SU-DHL-6 (cell line): ENCODE data around the gene CLCN7.
"Not testable (repeated sequence)": the region's sequence is repeated elsewhere in the genome, so short reads cannot be mapped to it uniquely, and the experiment has no call there.

Source experiments
- H2AFZ ChIP-seq: fragments of 200-600 bp; sonication (generic); 2 replicates; pipeline ENCODE4 v1.6.1; 2014; ENCODE audit warnings: low read depth, mild to moderate bottlenecking, moderate library complexity, mixed read lengths, antibody characterized with exemption, low read length; ENCODE audit not compliant: severe bottlenecking
- H3F3A ChIP-seq: fragments of 200-600 bp; shearing (Covaris generic); 2 replicates; pipeline ENCODE4 v1.6.0; 2016; ENCODE audit warnings: antibody characterized with exemption, mild to moderate bottlenecking; ENCODE audit not compliant: insufficient read depth
- H3K27ac ChIP-seq: fragments of 200-600 bp; sonication (generic); 2 replicates; pipeline ENCODE4 v1.5.1; 2016; ENCODE audit warnings: low read depth, mild to moderate bottlenecking, low read length, moderate library complexity, mixed read lengths
- H3K27me3 ChIP-seq: fragments of 200-600 bp; sonication (generic), shearing (Covaris generic); 2 replicates; pipeline ENCODE4 v1.6.0; 2014; ENCODE audit warnings: mild to moderate bottlenecking, low read length
- H3K36me3 ChIP-seq: fragments of 200-600 bp; sonication (generic); 2 replicates; pipeline ENCODE4 v1.6.1; 2014; ENCODE audit warnings: mild to moderate bottlenecking, low read length, mixed read lengths
- H3K4me2 ChIP-seq: fragments of 300-600, 200-600 bp; shearing (Covaris generic), sonication (generic); 2 replicates; pipeline ENCODE4 v1.6.0; 2014; ENCODE audit warnings: low read length, low read depth, mild to moderate bottlenecking; ENCODE audit not compliant: poor library complexity, severe bottlenecking
- H3K4me3 ChIP-seq: fragments of 200-600 bp; sonication (generic); 2 replicates; pipeline ENCODE4 v1.5.1; 2014; ENCODE audit warnings: antibody characterized with exemption, low read length, mild to moderate bottlenecking, mixed read lengths; ENCODE audit not compliant: insufficient read depth, poor library complexity, severe bottlenecking
- H3K79me2 ChIP-seq: fragments of 200-600 bp; sonication (generic); 2 replicates; pipeline ENCODE4 v1.6.1; 2014; ENCODE audit warnings: mild to moderate bottlenecking, low read length, moderate library complexity; ENCODE audit not compliant: insufficient read depth
- H3K9ac ChIP-seq: fragments of 200-600 bp; sonication (generic); 2 replicates; pipeline ENCODE4 v1.7.0; 2014; ENCODE audit warnings: mild to moderate bottlenecking, low read length
- H3K9me2 ChIP-seq: fragments of 200-600 bp; sonication (generic); replicated peaks from 2 replicates; pipeline ENCODE4 v1.6.1; 2014; ENCODE audit warnings: low read length; ENCODE audit not compliant: insufficient read depth
- H3K9me3 ChIP-seq: fragments of 200-600 bp; sonication (generic); 2 replicates; pipeline ENCODE4 v1.6.1; 2014; ENCODE audit warnings: low read length, mixed read lengths; ENCODE audit not compliant: insufficient read depth
- H4K20me1 ChIP-seq: fragments of 200-600 bp; sonication (generic); 2 replicates; pipeline ENCODE4 v1.6.1; 2014; ENCODE audit warnings: low read depth, mild to moderate bottlenecking, antibody characterized with exemption, low read length, moderate library complexity, mixed read lengths
- EZH2phosphoT487 ChIP-seq: fragments of 200-600 bp; sonication (generic), shearing (Covaris generic); conservative IDR thresholded peaks from 2 replicates; pipeline ENCODE4 v1.6.1; 2018; ENCODE audit warnings: mild to moderate bottlenecking, antibody characterized with exemption, low read length, moderate library complexity, mixed read lengths
- TF ChIP-seq, protein P1 (sequence below): fragments of 200-600 bp; sonication (generic); IDR thresholded peaks from one replicate; pipeline ENCODE4 v1.5.1; 2017; ENCODE audit warnings: antibody characterized with exemption, mild to moderate bottlenecking, low read length, moderate library complexity; ENCODE audit not compliant: insufficient read depth, poor library complexity, severe bottlenecking

Gene CLCN7

DNA sequence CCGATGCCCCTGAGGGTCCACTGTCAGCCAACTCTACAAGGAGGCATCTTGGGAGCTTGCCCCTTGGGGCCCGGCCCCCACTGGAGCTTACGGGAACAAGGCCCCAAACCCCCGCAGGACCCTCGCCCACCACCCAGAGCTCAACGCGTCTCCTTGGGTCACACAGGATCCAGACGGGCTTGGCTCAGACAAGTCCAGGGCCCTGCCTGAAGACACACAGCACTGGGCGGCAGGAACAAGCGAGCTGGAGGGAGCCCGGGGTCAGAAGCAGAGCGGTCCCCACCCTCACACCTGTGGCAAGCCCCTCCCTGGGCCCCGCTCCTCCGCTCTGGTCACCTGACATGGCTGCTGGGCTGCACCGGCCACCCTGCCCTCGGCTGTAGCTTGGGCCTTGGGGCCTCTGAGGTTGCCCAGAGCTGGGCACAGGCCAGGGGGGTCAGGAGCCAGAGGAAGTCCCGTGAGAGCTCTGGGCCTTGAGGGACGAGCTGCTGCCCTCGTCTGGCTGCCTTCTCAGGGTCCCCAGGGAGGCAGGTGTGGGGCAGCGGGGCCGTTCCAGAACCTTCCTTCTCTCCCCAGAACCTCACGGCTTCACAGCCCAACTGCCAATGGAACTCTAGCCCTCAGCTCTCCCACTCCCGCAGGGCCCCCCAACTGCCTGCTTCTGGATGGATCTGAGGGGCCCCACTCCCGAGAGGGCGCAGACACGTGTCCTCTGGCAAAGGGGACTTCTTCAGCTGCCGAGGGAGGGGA is 30.7 kb downstream of the CLCN7 start, which contains the start of gene CCDC154:
CCDC154 (minus strand) TSS at position 577 of the 750 bp plus-strand sequence; CDS start at position 343, 234 bp downstream.
- no peaks in the 10 kb centered on the region for H3K36me3 ChIP-seq
- no peak within 1 kb of the TSS for H3K27ac ChIP-seq
- no peaks in the 10 kb centered on the region for H4K20me1 ChIP-seq
- H3K9me2 ChIP-seq: no peaks in the 10 kb centered on the region
- no peaks in the 10 kb centered on the region for H3K79me2 ChIP-seq
- no peaks in the 10 kb centered on the region for H3F3A ChIP-seq
- H3K9ac ChIP-seq: no peak within 1 kb of the TSS
- no peaks in the 10 kb centered on the region for H3K27me3 ChIP-seq
- no peak within 1 kb of the TSS for H3K4me2 ChIP-seq
- no peaks in the 10 kb centered on the region for H3K9me3 ChIP-seq
- no peak within 1 kb of the TSS for H2AFZ ChIP-seq
- no peak within 1 kb of the TSS for H3K4me3 ChIP-seq
- no peak for TF ChIP-seq EZH2phosphoT487

DNA sequence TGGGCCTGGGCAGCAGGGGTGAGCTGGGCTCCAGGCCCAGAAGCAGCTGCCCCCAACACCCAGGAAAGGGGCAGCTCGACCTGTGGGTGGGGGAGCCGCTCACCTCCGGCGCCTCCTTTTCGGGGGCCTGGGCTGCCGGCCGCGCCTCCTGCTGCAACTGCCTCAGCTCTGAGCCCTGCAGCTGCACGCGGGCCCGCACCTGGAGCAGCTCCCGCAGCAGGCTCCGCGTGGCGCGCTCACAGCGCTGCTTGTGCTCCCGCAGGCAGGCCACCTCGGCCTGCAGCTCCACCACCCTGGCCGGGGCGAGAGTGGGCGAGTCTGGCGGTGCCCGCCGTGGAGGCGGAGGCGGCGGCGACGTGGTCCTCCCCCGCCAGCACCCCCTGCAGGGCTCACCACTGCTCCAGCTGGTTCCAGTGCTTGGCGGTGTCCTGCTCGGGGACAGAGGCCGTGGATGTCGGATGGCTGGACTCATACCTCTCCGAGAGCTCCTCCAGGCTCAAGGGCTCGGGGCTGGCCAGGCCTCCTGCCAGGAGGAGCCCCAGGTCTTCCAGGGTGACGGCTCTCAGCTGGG is 31.3 kb downstream of the CLCN7 start:
- Histone ChIP-seq H3F3A (no peaks in the 10 kb centered on the region), H3K9ac (no peak overlapping the region), H3K27ac (no peak overlapping the region), H3K79me2 (no peaks in the 10 kb centered on the region), H3K9me2 (no peaks in the 10 kb centered on the region), H2AFZ (no peak overlapping the region), H4K20me1 (no peaks in the 10 kb centered on the region), H3K36me3 (no peaks in the 10 kb centered on the region), H3K4me2 (no peak overlapping the region), H3K27me3 (no peaks in the 10 kb centered on the region), H3K4me3 (no peak overlapping the region), H3K9me3 (no peaks in the 10 kb centered on the region)
- no peak for TF ChIP-seq EZH2phosphoT487
- TF ChIP-seq, protein P1, sequence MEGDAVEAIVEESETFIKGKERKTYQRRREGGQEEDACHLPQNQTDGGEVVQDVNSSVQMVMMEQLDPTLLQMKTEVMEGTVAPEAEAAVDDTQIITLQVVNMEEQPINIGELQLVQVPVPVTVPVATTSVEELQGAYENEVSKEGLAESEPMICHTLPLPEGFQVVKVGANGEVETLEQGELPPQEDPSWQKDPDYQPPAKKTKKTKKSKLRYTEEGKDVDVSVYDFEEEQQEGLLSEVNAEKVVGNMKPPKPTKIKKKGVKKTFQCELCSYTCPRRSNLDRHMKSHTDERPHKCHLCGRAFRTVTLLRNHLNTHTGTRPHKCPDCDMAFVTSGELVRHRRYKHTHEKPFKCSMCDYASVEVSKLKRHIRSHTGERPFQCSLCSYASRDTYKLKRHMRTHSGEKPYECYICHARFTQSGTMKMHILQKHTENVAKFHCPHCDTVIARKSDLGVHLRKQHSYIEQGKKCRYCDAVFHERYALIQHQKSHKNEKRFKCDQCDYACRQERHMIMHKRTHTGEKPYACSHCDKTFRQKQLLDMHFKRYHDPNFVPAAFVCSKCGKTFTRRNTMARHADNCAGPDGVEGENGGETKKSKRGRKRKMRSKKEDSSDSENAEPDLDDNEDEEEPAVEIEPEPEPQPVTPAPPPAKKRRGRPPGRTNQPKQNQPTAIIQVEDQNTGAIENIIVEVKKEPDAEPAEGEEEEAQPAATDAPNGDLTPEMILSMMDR: no peak

GRCh38 chr16:1442697-1443096 is 32.1 kb downstream of the CLCN7 start:
- H2AFZ ChIP-seq: no peak overlapping the region
- no peak for TF ChIP-seq EZH2phosphoT487
- TF ChIP-seq, protein P1: no peak
- no peaks in the 10 kb centered on the region for H3K9me2 ChIP-seq
- H3K27me3 ChIP-seq: no peaks in the 10 kb centered on the region
- H3K9me3 ChIP-seq: no peaks in the 10 kb centered on the region
- no peak overlapping the region for H3K4me2 ChIP-seq
- H3K4me3 ChIP-seq: no peak overlapping the region
- H3K79me2 ChIP-seq: no peaks in the 10 kb centered on the region
- H3F3A ChIP-seq: no peaks in the 10 kb centered on the region
- no peak overlapping the region for H3K9ac ChIP-seq
- no peaks in the 10 kb centered on the region for H4K20me1 ChIP-seq
- no peak overlapping the region for H3K27ac ChIP-seq
- no peaks in the 10 kb centered on the region for H3K36me3 ChIP-seq

DNA sequence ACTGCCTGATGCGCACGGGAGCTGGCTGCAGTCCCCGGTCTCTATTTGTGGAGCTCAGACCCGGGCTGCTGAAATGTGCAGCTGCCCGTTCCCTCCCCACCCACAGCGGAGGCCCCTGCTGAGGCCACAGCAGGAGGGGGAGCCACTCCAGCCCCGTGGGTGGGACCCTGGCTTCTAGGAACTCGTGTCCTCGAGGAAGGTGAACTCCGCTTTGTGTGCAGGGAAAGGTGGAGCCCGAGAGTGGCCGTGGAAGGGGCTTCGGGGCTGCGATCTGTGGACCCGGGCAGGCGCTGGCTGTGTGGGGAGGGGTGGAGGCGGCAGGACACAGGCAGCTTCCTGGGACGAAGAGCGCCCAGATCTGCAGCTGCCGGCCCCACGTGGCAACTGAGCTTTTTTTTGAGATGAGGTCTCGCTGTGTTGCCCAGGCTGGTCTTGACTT is 33.4 kb downstream of the CLCN7 start:
- H3K9me2 ChIP-seq: no peaks in the 10 kb centered on the region
- H3K79me2 ChIP-seq: no peaks in the 10 kb centered on the region
- TF ChIP-seq EZH2phosphoT487: no peak
- TF ChIP-seq, protein P1: no peak
- no peaks in the 10 kb centered on the region for H3F3A ChIP-seq
- no peak overlapping the region for H3K27ac ChIP-seq
- H4K20me1 ChIP-seq: no peaks in the 10 kb centered on the region
- H3K4me2 ChIP-seq: no peak overlapping the region
- no peaks in the 10 kb centered on the region for H3K9me3 ChIP-seq
- no peak overlapping the region for H3K9ac ChIP-seq
- H2AFZ ChIP-seq: no peak overlapping the region
- no peak overlapping the region for H3K4me3 ChIP-seq
- H3K36me3 ChIP-seq: no peaks in the 10 kb centered on the region
- H3K27me3 ChIP-seq: no peaks in the 10 kb centered on the region

GRCh38 chr16:1439699-1440074 is 35.1 kb downstream of the CLCN7 start:
- not testable (repeated sequence) for H3K79me2 ChIP-seq, H3K27me3 ChIP-seq, H3K27ac ChIP-seq, H3K4me2 ChIP-seq, H4K20me1 ChIP-seq, H3K36me3 ChIP-seq, H2AFZ ChIP-seq, H3K9me2 ChIP-seq, H3K4me3 ChIP-seq, H3F3A ChIP-seq, H3K9ac ChIP-seq, H3K9me3 ChIP-seq
